HEK293T (cell line): ENCODE measurements around the gene NUP133.

Source experiments
- CTCF ChIA-PET: fragments of 350-600 bp; formaldehyde crosslinking; extraction: SDS; loops from one replicate; lab custom pipeline; 2021; ENCODE audit warnings: antibody characterized with exemption, inconsistent platforms; lab: Yijun Ruan, JAX
- POLR2A ChIA-PET: fragments of 350-600 bp; formaldehyde crosslinking; extraction: SDS; loops from one replicate; lab custom pipeline; 2020; ENCODE audit warnings: antibody characterized with exemption, inconsistent platforms; lab: Yijun Ruan, JAX
- DNase-seq: peaks from one replicate; pipeline ENCODE4 v3.0.0; 2012; ENCODE audit warnings: mixed read lengths; ENCODE audit errors: extremely low spot score
- ARNT ChIP-seq: fragments of 450-650 bp; IDR thresholded peaks from 2 replicates; pipeline ENCODE4 v1.6.1; 2017; ENCODE audit warnings: mild to moderate bottlenecking
- BHLHE40 ChIP-seq: fragments of 450-650 bp; IDR thresholded peaks from 2 replicates; pipeline ENCODE4 v1.6.1; 2016; ENCODE audit warnings: mild to moderate bottlenecking, moderate library complexity, borderline replicate concordance
- CTBP1 ChIP-seq: fragments of 450-650 bp; IDR thresholded peaks from 2 replicates; pipeline ENCODE4 v1.6.1; 2016; ENCODE audit warnings: borderline replicate concordance
- ELF4 ChIP-seq: fragments of 450-650 bp; IDR thresholded peaks from 2 replicates; pipeline ENCODE4 v1.6.1; 2017; ENCODE audit warnings: antibody characterized with exemption
- FOXA1 ChIP-seq: fragments of 450-650 bp; IDR thresholded peaks from 2 replicates; pipeline ENCODE4 v1.6.1; 2016; ENCODE audit warnings: mild to moderate bottlenecking
- FOXK2 ChIP-seq: fragments of 450-650 bp; IDR thresholded peaks from 2 replicates; pipeline ENCODE4 v1.6.1; 2016; ENCODE audit warnings: mild to moderate bottlenecking
- FOXM1 ChIP-seq: fragments of 450-650 bp; IDR thresholded peaks from 2 replicates; pipeline ENCODE4 v1.6.1; 2017; ENCODE audit warnings: mild to moderate bottlenecking, borderline replicate concordance
- HDGF ChIP-seq: fragments of 450-650 bp; IDR thresholded peaks from 2 replicates; pipeline ENCODE4 v1.6.1; 2017; ENCODE audit warnings: antibody characterized with exemption, borderline replicate concordance
- L3MBTL2 ChIP-seq: fragments of 450-650 bp; conservative IDR thresholded peaks from 2 replicates; pipeline ENCODE4 v1.6.1; 2016; ENCODE audit warnings: mild to moderate bottlenecking
- LEF1 ChIP-seq: fragments of 450-650 bp; IDR thresholded peaks from 2 replicates; pipeline ENCODE4 v1.6.1; 2017; ENCODE audit warnings: mild to moderate bottlenecking, borderline replicate concordance
- NFRKB ChIP-seq: fragments of 450-650 bp; IDR thresholded peaks from 2 replicates; pipeline ENCODE4 v1.6.1; 2016; ENCODE audit warnings: mild to moderate bottlenecking, moderate library complexity
- PKNOX1 ChIP-seq: fragments of 450-650 bp; IDR thresholded peaks from 2 replicates; pipeline ENCODE4 v1.6.1; 2016
- SP1 ChIP-seq: fragments of 450-650 bp; IDR thresholded peaks from 2 replicates; pipeline ENCODE4 v1.6.1; 2017
- SUZ12 ChIP-seq: fragments of 450-650 bp; IDR thresholded peaks from 2 replicates; pipeline ENCODE4 v1.6.1; 2016; ENCODE audit warnings: mild to moderate bottlenecking
- TARDBP ChIP-seq: fragments of 450-650 bp; IDR thresholded peaks from 2 replicates; pipeline ENCODE4 v1.6.1; 2016
- ZNF384 ChIP-seq: fragments of 450-650 bp; IDR thresholded peaks from 2 replicates; pipeline ENCODE4 v1.6.1; 2016

The NUP133 gene

GRCh38 chr1:229436201-229436600 is 71.9 kb downstream of the NUP133 start:
- DNase-seq = peak; percentile 10
- POLR2A ChIA-PET = no interaction called here
- TF ChIP-seq FOXM1 (no peak), CTBP1 (no peak), ARNT (no peak), BHLHE40 (no peak), SUZ12 (no peak), SP1 (no peak), PKNOX1 (0 out of 2 replicates have a peak, but pooled peaks have one; percentile 23), ZNF384 (no peak)
- CTCF ChIA-PET = interaction anchor here (0.6 kb wide), 1 partner anchor 68 kb away, joined by 3 read pairs; no protein-coding TSS in a partner anchor

GRCh38 chr1:229434641-229435051 is 73.5 kb downstream of the NUP133 start:
- DNase-seq = peak; percentile 9
- ChIA-PET POLR2A (no interaction called here), CTCF (no interaction called here)
- TF ChIP-seq SUZ12 = no peak
- no peak for TF ChIP-seq FOXM1
- no peak for TF ChIP-seq PKNOX1
- TF ChIP-seq TARDBP = no peak
- no peak for TF ChIP-seq CTBP1
- TF ChIP-seq NFRKB = no peak
- TF ChIP-seq SP1 = no peak

DNA sequence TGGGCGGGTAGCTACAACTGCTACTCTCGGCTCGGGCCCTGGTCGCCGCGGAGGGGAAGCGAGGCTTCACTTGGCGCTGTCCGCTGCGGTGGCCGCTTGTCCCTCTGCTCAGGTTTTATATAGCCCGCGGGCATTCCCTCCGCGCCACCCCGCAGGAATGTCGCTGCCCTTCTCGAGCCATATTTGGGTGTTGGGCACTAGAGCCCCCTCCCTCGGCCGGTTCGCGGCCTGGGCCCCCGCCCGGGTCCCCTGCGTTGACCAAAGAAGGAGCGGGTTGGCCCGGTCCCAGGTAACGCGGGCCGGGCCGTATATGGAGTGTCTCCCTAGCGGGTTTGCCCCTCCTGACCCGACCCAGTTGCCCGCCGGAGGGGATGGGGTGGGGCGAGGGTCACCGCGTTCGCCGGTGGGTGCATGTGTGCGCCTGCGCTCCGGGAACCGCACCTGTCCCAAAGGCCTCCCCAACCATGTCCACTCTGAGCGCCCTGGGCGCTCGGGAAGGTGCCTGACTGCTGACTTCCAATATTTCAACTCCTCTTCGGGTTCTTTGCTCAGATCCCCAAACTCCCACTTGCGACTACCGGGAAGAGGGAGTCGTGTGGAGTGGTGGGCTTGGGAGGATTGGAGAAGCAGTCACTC is 74.0 kb downstream of the NUP133 start, which contains the start of gene ACTA1:
Gene ACTA1, minus strand, starts transcription at position 90 of the 636 bp plus-strand sequence. CDS start 979 bp downstream, outside the sequence.
- peak; percentile 7 for DNase-seq
- CTCF ChIA-PET = no interaction called here
- POLR2A ChIA-PET = no interaction called here
- TF ChIP-seq TARDBP (no peak), BHLHE40 (no peak), PKNOX1 (no peak), ARNT (no peak), SUZ12 (no peak), ZNF384 (no peak), CTBP1 (no peak)

- no peak for TF ChIP-seq NFRKB
- TF ChIP-seq ZNF384 = no peak
- TF ChIP-seq SP1 = no peak
- CTCF ChIA-PET = no interaction called here
- POLR2A ChIA-PET = no interaction called here
Observed at GRCh38 chr1:229433364-229434004, 74.7 kb downstream of the NUP133 start.

GRCh38 chr1:229432905-229433304 is 75.2 kb downstream of the NUP133 start:
- POLR2A ChIA-PET = no interaction called here
- no peak for TF ChIP-seq TARDBP
- TF ChIP-seq L3MBTL2 = no peak
- no peak for TF ChIP-seq ELF4
- TF ChIP-seq NFRKB = no peak
- TF ChIP-seq ARNT = no peak
- no peak for TF ChIP-seq HDGF
- TF ChIP-seq PKNOX1 = no peak
- no peak for TF ChIP-seq BHLHE40
- no peak for TF ChIP-seq SP1
- TF ChIP-seq FOXM1 = no peak
- TF ChIP-seq CTBP1 = no peak
- TF ChIP-seq FOXK2 = no peak
- no peak for TF ChIP-seq ZNF384
- TF ChIP-seq LEF1 = no peak
- TF ChIP-seq SUZ12 = no peak
- no peak for DNase-seq
- CTCF ChIA-PET = no interaction called here

More at GRCh38 chr1:229433364-229434004, 74.7 kb downstream of the NUP133 start:
- DNase-seq = no peak

DNA sequence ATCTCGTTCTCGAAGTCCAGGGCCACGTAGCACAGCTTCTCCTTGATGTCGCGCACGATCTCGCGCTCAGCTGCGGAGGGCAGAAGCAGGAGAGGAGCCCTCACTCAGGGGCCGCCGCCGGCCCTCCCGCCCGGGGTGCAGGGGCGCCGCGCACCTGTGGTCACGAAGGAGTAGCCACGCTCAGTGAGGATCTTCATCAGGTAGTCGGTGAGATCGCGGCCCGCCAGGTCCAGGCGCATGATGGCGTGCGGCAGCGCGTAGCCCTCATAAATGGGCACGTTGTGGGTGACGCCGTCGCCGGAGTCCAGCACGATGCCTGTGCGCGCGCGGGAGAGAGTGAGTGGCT is 76.1 kb downstream of the NUP133 start:
- DNase-seq = no peak
- ChIA-PET POLR2A (no interaction called here), CTCF (no interaction called here)
- TF ChIP-seq HDGF = no peak
- no peak for TF ChIP-seq NFRKB
- TF ChIP-seq FOXM1 = no peak
- TF ChIP-seq CTBP1 = no peak
- TF ChIP-seq ARNT = no peak
- no peak for TF ChIP-seq ZNF384
- TF ChIP-seq PKNOX1 = no peak
- TF ChIP-seq SUZ12 = no peak
- no peak for TF ChIP-seq FOXA1
- no peak for TF ChIP-seq ELF4
